DND-41 (cell line): Measurements from ENCODE around the gene ZNF697.

ENCODE experiments used
- ATAC-seq: fragments of 200-7000 bp; cut with Tn5 transposase; 3 replicates; pipeline ENCODE4 v1.9.1; 2021; ENCODE audit warnings: low read depth; ENCODE audit not compliant: insufficient read depth
- DNase-seq: peaks from one replicate; pipeline ENCODE4 v3.0.0-alpha.2; 2020
- H2AFZ ChIP-seq: 2 replicates; pipeline ENCODE4 v1.6.0; 2012; ENCODE audit warnings: low read depth, low read length
- H3K27ac ChIP-seq: 2 replicates; pipeline ENCODE4 v1.5.1; 2012; ENCODE audit warnings: low read length, inconsistent platforms
- H3K27me3 ChIP-seq: fragments of 200-600 bp; sonication (generic); 2 replicates; pipeline ENCODE4 v1.6.0; 2012; ENCODE audit warnings: low read length, mild to moderate bottlenecking, inconsistent platforms; ENCODE audit not compliant: insufficient read depth, poor library complexity
- H3K36me3 ChIP-seq: 2 replicates; pipeline ENCODE4 v1.5.1; 2012; ENCODE audit warnings: low read length, inconsistent platforms; ENCODE audit not compliant: insufficient read depth
- H3K4me1 ChIP-seq: 2 replicates; pipeline ENCODE4 v1.5.1; 2012; ENCODE audit warnings: mild to moderate bottlenecking, low read length; ENCODE audit not compliant: insufficient read depth
- H3K4me2 ChIP-seq: 2 replicates; pipeline ENCODE4 v1.6.0; 2012; ENCODE audit warnings: mild to moderate bottlenecking, moderate library complexity, low read length, inconsistent platforms; ENCODE audit not compliant: insufficient read depth
- H3K4me3 ChIP-seq, 2 experiments: fragments of 200-600 bp in 1 of 2; shearing (Covaris generic) in 1 of 2; 2 replicates each; pipeline ENCODE4 v1.5.1; 2012 to 2016; ENCODE audit warnings: inconsistent platforms in 2 of 2, low read length in 2 of 2, mild to moderate bottlenecking in 2 of 2, low read depth in 1 of 2, moderate library complexity in 1 of 2
- H3K79me2 ChIP-seq: 2 replicates; pipeline ENCODE4 v1.6.0; 2012; ENCODE audit warnings: low read length, inconsistent platforms; ENCODE audit not compliant: insufficient read depth
- H3K9ac ChIP-seq: 2 replicates; pipeline ENCODE4 v1.6.0; 2012; ENCODE audit warnings: low read depth, mild to moderate bottlenecking, inconsistent platforms, low read length, moderate library complexity
- H3K9me3 ChIP-seq: 2 replicates; pipeline ENCODE4 v1.5.1; 2012; ENCODE audit warnings: low read length, moderate library complexity, mild to moderate bottlenecking, inconsistent platforms; ENCODE audit not compliant: insufficient read depth, severe bottlenecking
- H4K20me1 ChIP-seq: 2 replicates; pipeline ENCODE4 v1.6.0; 2012; ENCODE audit warnings: low read length; ENCODE audit not compliant: insufficient read depth
- CTCF ChIP-seq: IDR thresholded peaks from 2 replicates; pipeline ENCODE4 v1.5.1; 2012; ENCODE audit warnings: borderline replicate concordance, low read length, moderate library complexity, mild to moderate bottlenecking; ENCODE audit not compliant: poor library complexity, severe bottlenecking; ENCODE audit errors: extremely low read depth
- EZH2 ChIP-seq: IDR thresholded peaks from 3 replicates; pipeline ENCODE4 v1.6.1; 2012; ENCODE audit warnings: borderline replicate concordance, low read depth, mild to moderate bottlenecking, moderate library complexity, low read length, inconsistent platforms; ENCODE audit not compliant: severe bottlenecking

Gene ZNF697

GRCh38 chr1:119595168-119595567, 52.9 kb downstream of the ZNF697 start:
- H3K79me2 ChIP-seq: no peaks in the 10 kb centered on the region
- H3K27me3 ChIP-seq: peaks cover 4% of the 10 kb centered on the region
- no peak overlapping the region for H3K9ac ChIP-seq
- no peak overlapping the region for H3K4me2 ChIP-seq
- no peak for TF ChIP-seq CTCF
- TF ChIP-seq EZH2: no peak
- no peak overlapping the region for H3K4me3 ChIP-seq
- no peaks in the 10 kb centered on the region for H3K36me3 ChIP-seq
- no peaks in the 10 kb centered on the region for H3K9me3 ChIP-seq
- no peak for ATAC-seq
- H3K27ac ChIP-seq: no peak overlapping the region
- H2AFZ ChIP-seq: no peak overlapping the region
- no peaks in the 10 kb centered on the region for H3K4me1 ChIP-seq
- DNase-seq: no peak
- H4K20me1 ChIP-seq: no peaks in the 10 kb centered on the region

- peaks cover 4% of the 10 kb centered on the region for H3K27me3 ChIP-seq
- no peaks in the 10 kb centered on the region for H3K36me3 ChIP-seq
- H3K9ac ChIP-seq: no peak overlapping the region
- no peaks in the 10 kb centered on the region for H3K4me1 ChIP-seq
- no peaks in the 10 kb centered on the region for H4K20me1 ChIP-seq
- ATAC-seq (no peak), DNase-seq (no peak)
- H3K4me2 ChIP-seq: no peak overlapping the region
- no peaks in the 10 kb centered on the region for H3K9me3 ChIP-seq
- no peak overlapping the region for H3K27ac ChIP-seq
- TF ChIP-seq EZH2 (no peak), CTCF (no peak)
- no peak overlapping the region for H2AFZ ChIP-seq
- H3K79me2 ChIP-seq: no peaks in the 10 kb centered on the region
- H3K4me3 ChIP-seq: no peak overlapping the region
Observed at GRCh38 chr1:119594376-119594775, 53.7 kb downstream of the ZNF697 start.

- H4K20me1 ChIP-seq: no peaks in the 10 kb centered on the region
- H3K4me1 ChIP-seq: no peaks in the 10 kb centered on the region
- peaks cover 4% of the 10 kb centered on the region for H3K27me3 ChIP-seq
- no peak for ATAC-seq
- no peak for DNase-seq
- no peaks in the 10 kb centered on the region for H3K9me3 ChIP-seq
- no peak overlapping the region for H3K4me3 ChIP-seq
- H3K36me3 ChIP-seq: no peaks in the 10 kb centered on the region
- H3K9ac ChIP-seq: no peak overlapping the region
- no peaks in the 10 kb centered on the region for H3K79me2 ChIP-seq
- H3K27ac ChIP-seq: no peak overlapping the region
- H2AFZ ChIP-seq: no peak overlapping the region
- no peak for TF ChIP-seq EZH2
- TF ChIP-seq CTCF: no peak
- no peak overlapping the region for H3K4me2 ChIP-seq
Observed at GRCh38 chr1:119593805-119594204, 54.3 kb downstream of the ZNF697 start.

GRCh38 chr1:119590393-119590792, 57.7 kb downstream of the ZNF697 start:
- Histone ChIP-seq H2AFZ (no peak overlapping the region), H3K27ac (no peak overlapping the region), H3K9me3 (no peaks in the 10 kb centered on the region), H3K4me1 (no peaks in the 10 kb centered on the region), H3K4me2 (no peak overlapping the region), H3K79me2 (no peaks in the 10 kb centered on the region), H4K20me1 (no peaks in the 10 kb centered on the region), H3K9ac (no peak overlapping the region), H3K36me3 (no peaks in the 10 kb centered on the region), H3K4me3 (no peak overlapping the region), H3K27me3 (peaks cover 4% of the 10 kb centered on the region)
- DNase-seq (no peak), ATAC-seq (no peak)
- TF ChIP-seq EZH2 (no peak), CTCF (no peak)
